ENCODE measurements around the gene CEP192.
"Not testable (repeated sequence)": the region's sequence is repeated elsewhere in the genome, so short reads cannot be mapped to it uniquely, and the experiment has no call there.

The CEP192 gene

GRCh38 chr18:12990641-12990966 lies 558 bp upstream of the CEP192 start:
- no peak for DNase-seq

DNA sequence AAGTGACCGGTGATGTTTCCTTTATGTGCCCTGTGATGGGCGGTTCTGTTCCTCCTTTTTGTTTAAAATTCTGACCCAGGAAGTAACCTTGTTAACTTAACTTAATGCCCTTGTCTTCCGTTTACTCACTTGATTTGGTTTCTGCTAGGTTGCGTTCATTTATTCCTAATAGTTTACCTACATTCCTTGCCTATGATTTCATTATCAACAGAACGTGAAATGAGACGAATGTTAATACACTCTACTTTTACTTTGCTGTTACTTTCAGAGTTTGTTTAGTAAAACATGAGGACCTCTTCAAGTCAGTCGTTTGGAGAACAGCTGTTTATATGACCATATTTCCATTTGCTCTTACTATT lies 638 bp downstream of the CEP192 start:
- DNase-seq, result no peak

DNA sequence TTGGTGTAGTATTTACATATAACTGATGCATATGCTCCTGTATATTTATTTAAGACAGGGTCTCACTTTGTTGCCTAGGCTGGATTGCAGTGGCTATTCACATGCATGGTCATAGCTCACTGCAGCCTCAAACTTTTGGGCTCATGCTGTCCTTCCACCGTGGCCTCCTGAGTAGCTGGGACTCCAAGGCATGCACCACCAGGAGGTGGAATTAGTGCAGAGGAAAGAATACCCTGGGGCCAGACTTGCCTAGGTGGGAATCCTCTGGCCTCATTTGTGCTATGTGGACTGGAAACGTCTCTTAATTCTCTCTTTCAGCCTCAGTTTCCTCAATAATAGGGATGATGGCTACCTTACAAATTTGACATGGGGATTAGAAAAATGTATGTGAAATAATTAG lies 2.3 kb downstream of the CEP192 start:
- DNase-seq, result no peak

DNA sequence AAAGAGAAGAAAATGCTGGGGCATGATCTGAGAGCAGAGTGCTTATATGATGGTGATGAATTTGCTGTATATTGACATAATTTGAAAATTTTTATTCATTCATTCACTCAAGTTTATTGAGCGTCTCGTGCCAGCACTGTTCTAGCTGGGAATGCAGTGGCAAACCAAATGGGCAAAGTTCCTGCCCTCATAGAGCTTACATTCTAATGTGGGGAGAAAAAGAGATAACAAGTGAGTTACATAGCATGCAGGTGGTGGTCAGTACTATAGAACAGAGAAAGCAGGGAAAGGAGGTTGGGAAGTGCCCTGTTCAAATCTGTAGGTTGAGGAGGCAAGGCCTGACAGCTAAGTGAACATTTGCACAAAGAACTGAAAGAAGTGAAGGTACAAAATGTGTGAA lies 4.3 kb downstream of the CEP192 start:
- DNase-seq, result no peak

GRCh38 chr18:12995952-12996477 lies 4.9 kb downstream of the CEP192 start:
- no peak for DNase-seq

- DNase-seq, result no peak
Observed at GRCh38 chr18:12996661-12997292, 5.6 kb downstream of the CEP192 start.

DNA sequence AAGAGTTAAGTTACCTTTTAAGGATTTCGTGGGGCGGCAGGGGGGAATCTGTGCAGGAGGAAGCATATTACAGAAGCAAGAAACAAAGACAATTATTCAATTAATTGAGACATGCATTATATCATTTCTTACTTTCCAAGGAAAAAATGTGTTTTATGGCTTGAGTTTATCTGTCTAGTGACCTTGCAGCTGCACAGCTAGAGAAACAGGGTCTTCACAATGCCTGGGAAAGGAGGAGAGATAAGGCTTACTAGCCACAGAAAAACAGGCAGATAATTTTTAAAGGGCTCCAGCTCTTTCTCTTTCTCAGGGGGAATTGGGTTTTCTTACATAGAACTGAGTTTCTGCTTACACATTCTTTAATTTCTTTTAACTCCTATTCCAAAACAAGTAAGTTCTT lies 6.2 kb downstream of the CEP192 start:
- DNase-seq, result not testable (repeated sequence)

DNA sequence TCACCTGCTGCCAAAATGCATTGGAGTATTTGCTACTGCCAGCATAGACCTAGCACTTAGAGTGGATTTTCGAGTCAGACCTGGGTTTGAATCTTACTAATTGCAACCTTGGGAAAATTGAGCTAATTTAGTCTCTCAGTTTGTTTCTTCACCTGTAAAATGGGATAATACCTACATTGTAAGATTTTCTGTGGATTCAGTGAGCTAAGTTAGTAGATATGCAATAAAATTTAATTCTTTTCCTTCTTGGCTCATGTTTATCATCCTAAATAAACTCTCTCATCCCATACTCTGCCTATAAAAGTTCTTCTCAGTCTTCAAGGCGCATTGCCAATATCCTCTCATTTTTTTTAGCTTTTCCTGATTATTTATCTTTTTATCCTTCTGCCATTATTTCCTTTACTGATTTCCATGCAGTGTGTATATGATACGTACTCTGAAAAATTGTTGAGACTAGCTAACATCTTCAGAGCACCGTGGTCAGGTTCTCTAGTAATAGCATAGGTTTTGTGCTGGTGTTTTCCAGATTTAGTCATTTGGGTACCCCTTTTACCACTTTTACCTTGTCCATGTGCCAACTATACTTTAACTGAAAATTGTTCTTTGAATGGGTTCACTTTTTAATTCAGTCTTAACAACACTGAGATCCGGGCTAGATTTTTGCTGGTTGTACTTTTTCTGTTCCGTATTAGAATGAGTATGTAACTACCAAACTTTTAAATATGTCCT lies 7.3 kb downstream of the CEP192 start:
- DNase-seq, result no peak

DNA sequence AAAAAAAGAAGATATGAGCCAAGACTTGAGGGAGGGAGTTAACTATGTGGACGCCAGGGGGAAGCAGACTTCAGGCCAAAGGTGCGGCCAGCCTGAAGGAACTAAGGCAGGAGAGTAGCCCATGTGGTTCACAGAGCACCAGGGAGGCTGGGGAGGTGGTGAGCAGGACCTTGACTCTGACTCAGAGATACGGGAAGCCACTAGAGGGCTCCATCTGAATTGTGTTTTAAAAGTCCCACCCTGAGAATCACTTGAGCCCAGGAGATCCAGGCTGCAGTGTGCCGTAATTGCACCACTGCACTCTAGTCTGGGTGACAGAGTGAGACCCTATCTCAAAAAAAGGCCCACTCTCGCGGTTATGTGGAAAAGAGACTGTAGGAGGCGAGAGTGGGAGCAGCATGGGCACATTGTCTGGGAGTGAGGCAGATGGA lies 12.3 kb downstream of the CEP192 start:
- DNase-seq, result peak in 1 of 2 donors; percentile 11

- no peak for DNase-seq
Observed at GRCh38 chr18:13004396-13004795, 13.2 kb downstream of the CEP192 start.

DNA sequence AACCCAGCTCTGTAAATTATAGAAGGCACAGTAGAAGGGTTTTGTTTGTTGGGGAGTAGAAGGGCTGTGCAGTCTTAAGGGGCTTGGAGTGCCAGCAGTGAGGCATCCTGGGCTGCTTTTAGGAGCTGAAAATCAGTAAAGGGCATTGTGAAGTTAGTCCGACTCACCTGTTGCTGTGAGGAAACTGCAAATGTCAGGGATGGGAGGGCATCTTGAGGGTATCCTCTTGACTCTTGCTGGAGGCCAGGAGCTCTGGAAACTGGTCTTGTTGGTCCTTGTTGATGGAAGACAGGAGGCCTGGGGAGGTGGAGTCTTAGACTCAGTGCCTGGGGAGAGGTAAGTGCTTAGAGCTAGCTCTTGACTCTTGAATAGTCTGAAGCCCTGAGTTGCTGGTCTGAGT lies 14.1 kb downstream of the CEP192 start:
- DNase-seq, result no peak

DNA sequence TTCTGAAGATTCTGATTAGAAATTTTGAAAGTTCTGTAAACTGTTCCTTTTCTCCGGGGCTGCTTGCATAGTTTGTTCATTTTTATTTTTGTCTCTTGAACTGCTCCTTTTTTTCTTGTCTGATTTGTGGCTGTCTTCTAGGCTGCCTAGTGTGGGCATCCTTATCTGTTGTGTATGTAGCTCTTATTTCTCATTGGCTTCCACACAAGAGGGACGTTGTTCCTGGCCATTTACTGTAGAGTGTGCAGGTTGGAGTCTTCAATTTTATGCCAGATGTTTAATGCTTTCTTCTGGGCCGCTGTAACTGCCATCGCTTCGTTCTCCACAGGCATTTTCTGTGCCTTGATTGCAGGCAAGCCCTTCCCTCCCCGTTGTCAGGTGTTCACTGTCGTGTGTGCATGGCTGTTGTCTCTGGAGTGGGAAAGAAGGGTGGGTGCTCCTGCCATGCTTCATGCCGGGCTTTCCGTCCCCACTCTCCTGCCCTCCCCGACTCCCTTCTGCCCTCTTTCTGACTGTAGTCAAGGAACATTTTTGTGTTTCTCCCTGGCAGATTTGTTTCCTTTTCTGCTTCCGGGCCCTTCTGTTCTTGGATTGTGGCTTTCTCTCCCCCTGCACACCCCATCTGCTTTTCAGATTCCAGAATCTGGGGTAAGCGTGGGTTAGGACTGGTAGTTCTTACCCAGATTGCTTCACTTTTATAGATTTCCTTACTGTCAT lies 15.5 kb downstream of the CEP192 start:
- peak in 1 of 2 donors; percentile 1 for DNase-seq

DNA sequence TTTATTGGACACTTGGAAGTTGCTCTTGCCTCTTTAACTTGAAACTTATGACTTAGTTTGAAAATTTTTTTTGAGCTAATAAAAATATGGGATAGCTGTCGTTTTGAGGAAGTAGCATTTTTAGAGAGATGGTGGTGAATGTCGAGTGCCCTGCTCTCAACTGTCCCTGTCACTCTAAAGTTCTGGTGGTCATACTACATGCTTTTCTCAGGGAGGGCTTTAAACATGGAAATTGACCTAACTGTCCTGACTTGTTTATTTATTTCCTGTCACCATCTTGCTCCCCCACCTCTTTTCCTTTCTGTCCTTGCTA lies 16.0 kb downstream of the CEP192 start:
- no peak for DNase-seq

DNA sequence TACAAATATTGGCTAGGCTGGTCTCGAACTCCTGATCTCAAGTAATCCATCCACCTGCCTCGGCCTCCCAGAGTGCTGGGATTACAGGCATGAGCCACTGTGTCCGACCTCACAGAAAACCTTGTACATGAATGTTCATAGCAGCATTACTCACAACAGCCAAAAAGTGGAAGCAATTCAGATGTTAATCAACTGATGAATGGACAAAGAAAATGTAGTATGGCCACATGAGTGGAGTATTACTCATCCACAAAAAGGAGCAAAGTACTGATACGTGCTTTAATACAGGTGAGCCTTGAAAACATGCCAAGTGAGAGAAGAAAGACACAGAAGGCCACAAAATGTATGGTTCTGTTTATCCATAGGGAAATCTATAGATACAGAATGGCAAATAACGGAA lies 20.6 kb downstream of the CEP192 start:
- DNase-seq, result no peak

GRCh38 chr18:13014232-13014631 lies 23.1 kb downstream of the CEP192 start:
- DNase-seq, result no peak

- DNase-seq, result no peak
Observed at GRCh38 chr18:13014818-13015217, 23.7 kb downstream of the CEP192 start.

DNA sequence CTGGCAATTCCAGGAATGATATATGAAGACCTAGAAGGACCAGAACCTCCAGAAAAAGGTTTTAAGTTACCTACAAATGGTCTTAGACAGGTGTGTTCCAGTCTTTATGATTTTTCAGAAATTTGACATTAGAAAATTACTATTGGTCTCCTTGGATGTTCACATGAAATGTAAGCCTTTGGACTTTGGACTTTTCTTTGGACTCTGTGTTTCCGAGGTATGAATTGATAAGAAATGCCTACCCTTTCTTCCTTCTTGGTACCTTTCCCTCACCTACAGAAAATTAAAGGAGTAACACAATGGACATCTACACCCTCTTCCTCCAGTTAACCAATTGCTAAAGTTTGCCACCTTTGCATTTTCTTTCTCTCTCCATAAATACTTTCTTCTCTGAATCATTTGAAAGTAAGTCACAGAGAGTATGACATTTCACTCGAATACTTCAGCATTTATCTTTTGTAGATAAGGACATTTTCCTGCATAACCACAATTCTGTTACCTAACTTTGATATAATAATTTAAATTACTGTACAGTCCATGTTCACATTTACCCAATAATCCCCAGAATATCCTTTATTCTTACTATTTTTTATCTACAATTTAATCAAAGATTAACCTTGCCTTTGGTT lies 26.2 kb downstream of the CEP192 start:
- no peak for DNase-seq

DNA sequence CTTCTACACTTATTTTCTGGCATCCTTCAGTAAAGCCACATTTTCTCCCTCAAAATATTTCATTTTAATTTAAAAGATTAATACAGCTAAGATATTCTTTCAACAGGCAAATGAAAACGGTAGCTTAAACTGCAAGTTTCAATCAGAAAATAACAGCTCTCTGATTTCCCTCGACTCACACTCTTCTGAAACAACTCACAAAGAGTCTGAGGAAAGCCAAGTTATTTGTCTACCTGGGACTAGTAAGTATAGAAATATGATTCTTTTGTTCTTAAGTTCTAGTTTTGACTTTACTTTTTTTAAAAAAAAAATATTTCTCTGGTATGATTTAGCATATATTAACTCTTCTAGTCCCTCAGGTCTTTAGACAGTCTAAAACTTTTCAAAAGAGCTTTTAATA lies 27.2 kb downstream of the CEP192 start:
- no peak for DNase-seq

GRCh38 chr18:13019301-13019700 lies 28.1 kb downstream of the CEP192 start:
- DNase-seq, result no peak

DNA sequence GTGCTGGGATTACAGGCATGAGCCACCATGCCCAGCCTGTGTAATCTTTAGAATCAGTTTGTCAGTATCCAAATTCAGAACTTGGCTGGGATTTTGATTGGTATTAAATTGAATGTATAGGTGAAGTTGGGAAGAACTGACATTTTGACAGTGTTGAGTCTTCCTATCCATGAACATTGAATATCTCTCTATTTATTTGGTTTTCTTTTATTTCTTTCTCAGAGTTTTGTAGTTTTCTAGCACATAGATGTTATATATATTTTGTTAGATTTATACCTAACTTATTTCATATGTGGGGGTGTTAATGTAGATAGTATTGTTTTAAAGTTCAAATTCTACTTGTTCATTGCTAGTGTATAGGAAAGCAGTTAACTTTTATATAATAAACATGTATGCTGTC lies 31.5 kb downstream of the CEP192 start:
- DNase-seq, result no peak

- DNase-seq, result no peak
Observed at GRCh38 chr18:13025233-13025632, 34.1 kb downstream of the CEP192 start.

GRCh38 chr18:13026583-13027270 lies 35.6 kb downstream of the CEP192 start:
- DNase-seq, result no peak

DNA sequence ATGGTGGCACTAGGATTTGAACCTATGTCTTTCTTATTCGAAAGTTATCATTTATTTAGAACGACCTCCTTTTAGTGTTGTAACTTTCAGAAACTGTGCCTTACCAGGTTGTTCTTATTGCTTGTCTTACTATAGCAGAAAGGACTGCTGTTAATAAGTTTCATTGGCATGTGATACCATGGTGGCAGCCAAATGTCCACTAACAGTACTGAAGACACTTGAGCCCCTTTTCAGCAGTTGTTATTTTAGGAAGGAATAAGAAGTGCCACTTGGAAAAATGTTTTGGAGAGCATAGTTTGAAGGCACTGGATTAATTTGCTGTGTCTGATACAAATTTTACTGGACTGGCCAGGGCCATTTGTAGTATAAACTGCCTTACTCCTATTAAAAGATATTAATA lies 37.7 kb downstream of the CEP192 start:
- DNase-seq, result no peak
